ENCODE measurements around the gene MORN1. TPM values are rescaled to one million over a fixed set of nuclear protein-coding genes. Genes with fewer than 3 reads are reported as not detected.

The MORN1 gene
- polyA plus RNA-seq, 1 donor, result 10.3 TPM

GRCh38 chr1:2426540-2426939, 35.2 kb upstream of the MORN1 start:
- WGBS (ENCODE audit: insufficient coverage, low lambda C conversion rate), result no CpG with 5 or more reads among the region's 18 CpGs

GRCh38 chr1:2425892-2426291, 34.5 kb upstream of the MORN1 start:
- DNase-seq, result no peak
- Histone ChIP-seq H3K4me1 (ENCODE audit: control insufficient read depth, insufficient read depth, low read length) (peaks cover 9% of the 10 kb centered on the region), H3K27ac (ENCODE audit: low read length) (no peak overlapping the region), H3K9me3 (ENCODE audit: control insufficient read depth, low read depth, low read length) (peaks cover 24% of the 10 kb centered on the region), H3K4me3 (ENCODE audit: low read length) (no peak overlapping the region), H3K27me3 (ENCODE audit: control insufficient read depth, insufficient read depth, low read length) (peaks cover 8% of the 10 kb centered on the region), H3K36me3 (ENCODE audit: control insufficient read depth, insufficient read depth, low read length) (no peaks in the 10 kb centered on the region)
- WGBS (ENCODE audit: insufficient coverage, low lambda C conversion rate), result no CpG with 5 or more reads among the region's 11 CpGs

More at GRCh38 chr1:2426540-2426939, 35.2 kb upstream of the MORN1 start:
- H3K27ac ChIP-seq (ENCODE audit: low read length), result no peak overlapping the region
- no peak overlapping the region for H3K4me3 ChIP-seq (ENCODE audit: low read length)
- no peak for DNase-seq
- peaks cover 8% of the 10 kb centered on the region for H3K27me3 ChIP-seq (ENCODE audit: control insufficient read depth, insufficient read depth, low read length)
- no peaks in the 10 kb centered on the region for H3K36me3 ChIP-seq (ENCODE audit: control insufficient read depth, insufficient read depth, low read length)
- H3K4me1 ChIP-seq (ENCODE audit: control insufficient read depth, insufficient read depth, low read length), result peaks cover 16% of the 10 kb centered on the region
- H3K9me3 ChIP-seq (ENCODE audit: control insufficient read depth, low read depth, low read length), result peaks cover 24% of the 10 kb centered on the region

GRCh38 chr1:2422523-2422922, 31.2 kb upstream of the MORN1 start:
- peaks cover 34% of the 10 kb centered on the region for H3K27me3 ChIP-seq (ENCODE audit: control insufficient read depth, insufficient read depth, low read length)
- 100% methylated on average over 3 of the region's 4 CpGs for WGBS (ENCODE audit: insufficient coverage, low lambda C conversion rate)
- H3K27ac ChIP-seq (ENCODE audit: low read length), result no peak overlapping the region
- H3K9me3 ChIP-seq (ENCODE audit: control insufficient read depth, low read depth, low read length), result peaks cover 2% of the 10 kb centered on the region
- no peaks in the 10 kb centered on the region for H3K36me3 ChIP-seq (ENCODE audit: control insufficient read depth, insufficient read depth, low read length)
- H3K4me1 ChIP-seq (ENCODE audit: control insufficient read depth, insufficient read depth, low read length), result no peaks in the 10 kb centered on the region
- no peak for DNase-seq
- no peak overlapping the region for H3K4me3 ChIP-seq (ENCODE audit: low read length)

GRCh38 chr1:2419416-2419815, 28.1 kb upstream of the MORN1 start:
- H3K4me3 ChIP-seq (ENCODE audit: low read length), result no peak overlapping the region
- H3K27ac ChIP-seq (ENCODE audit: low read length), result no peak overlapping the region
- no peak for DNase-seq
- no peaks in the 10 kb centered on the region for H3K36me3 ChIP-seq (ENCODE audit: control insufficient read depth, insufficient read depth, low read length)
- H3K4me1 ChIP-seq (ENCODE audit: control insufficient read depth, insufficient read depth, low read length), result peaks cover 11% of the 10 kb centered on the region
- no CpG with 5 or more reads among the region's 16 CpGs for whole genome bisulfite sequencing (ENCODE audit: insufficient coverage, low lambda C conversion rate)
- peaks cover 31% of the 10 kb centered on the region for H3K27me3 ChIP-seq (ENCODE audit: control insufficient read depth, insufficient read depth, low read length)
- H3K9me3 ChIP-seq (ENCODE audit: control insufficient read depth, low read depth, low read length), result no peaks in the 10 kb centered on the region

- Histone ChIP-seq H3K27me3 (ENCODE audit: control insufficient read depth, insufficient read depth, low read length) (peaks cover 31% of the 10 kb centered on the region), H3K27ac (ENCODE audit: low read length) (no peak overlapping the region), H3K4me3 (ENCODE audit: low read length) (no peak overlapping the region), H3K4me1 (ENCODE audit: control insufficient read depth, insufficient read depth, low read length) (peaks cover 17% of the 10 kb centered on the region), H3K36me3 (ENCODE audit: control insufficient read depth, insufficient read depth, low read length) (no peaks in the 10 kb centered on the region), H3K9me3 (ENCODE audit: control insufficient read depth, low read depth, low read length) (no peaks in the 10 kb centered on the region)
- no peak for DNase-seq
- WGBS (ENCODE audit: insufficient coverage, low lambda C conversion rate), result no CpG with 5 or more reads among the region's 16 CpGs
Measured at GRCh38 chr1:2418791-2419320, 27.5 kb upstream of the MORN1 start.

GRCh38 chr1:2417833-2418225, 26.5 kb upstream of the MORN1 start:
- DNase-seq, result no peak
- Histone ChIP-seq H3K27ac (ENCODE audit: low read length) (no peak overlapping the region), H3K4me3 (ENCODE audit: low read length) (no peak overlapping the region), H3K9me3 (ENCODE audit: control insufficient read depth, low read depth, low read length) (no peaks in the 10 kb centered on the region), H3K4me1 (ENCODE audit: control insufficient read depth, insufficient read depth, low read length) (peaks cover 25% of the 10 kb centered on the region), H3K27me3 (ENCODE audit: control insufficient read depth, insufficient read depth, low read length) (peaks cover 31% of the 10 kb centered on the region), H3K36me3 (ENCODE audit: control insufficient read depth, insufficient read depth, low read length) (no peaks in the 10 kb centered on the region)
- WGBS (ENCODE audit: insufficient coverage, low lambda C conversion rate), result no CpG with 5 or more reads among the region's 14 CpGs

- no peak for DNase-seq
- Histone ChIP-seq H3K36me3 (ENCODE audit: control insufficient read depth, insufficient read depth, low read length) (no peaks in the 10 kb centered on the region), H3K4me1 (ENCODE audit: control insufficient read depth, insufficient read depth, low read length) (peaks cover 25% of the 10 kb centered on the region), H3K27ac (ENCODE audit: low read length) (no peak overlapping the region), H3K9me3 (ENCODE audit: control insufficient read depth, low read depth, low read length) (no peaks in the 10 kb centered on the region), H3K27me3 (ENCODE audit: control insufficient read depth, insufficient read depth, low read length) (peaks cover 31% of the 10 kb centered on the region), H3K4me3 (ENCODE audit: low read length) (no peak overlapping the region)
- no CpG with 5 or more reads among the region's 13 CpGs for WGBS (ENCODE audit: insufficient coverage, low lambda C conversion rate)
Measured at GRCh38 chr1:2417083-2417832, 25.9 kb upstream of the MORN1 start.

GRCh38 chr1:2416403-2416802, 25.0 kb upstream of the MORN1 start:
- Histone ChIP-seq H3K4me3 (ENCODE audit: low read length) (no peak overlapping the region), H3K27ac (ENCODE audit: low read length) (no peak overlapping the region), H3K4me1 (ENCODE audit: control insufficient read depth, insufficient read depth, low read length) (peaks cover 30% of the 10 kb centered on the region), H3K9me3 (ENCODE audit: control insufficient read depth, low read depth, low read length) (peaks cover 5% of the 10 kb centered on the region), H3K27me3 (ENCODE audit: control insufficient read depth, insufficient read depth, low read length) (peaks cover 31% of the 10 kb centered on the region), H3K36me3 (ENCODE audit: control insufficient read depth, insufficient read depth, low read length) (no peaks in the 10 kb centered on the region)
- peak; percentile 44 to 71 for DNase-seq
- WGBS (ENCODE audit: insufficient coverage, low lambda C conversion rate), result no CpG with 5 or more reads among the region's 12 CpGs

- Histone ChIP-seq H3K9me3 (ENCODE audit: control insufficient read depth, low read depth, low read length) (peaks cover 5% of the 10 kb centered on the region), H3K4me3 (ENCODE audit: low read length) (no peak overlapping the region), H3K27me3 (ENCODE audit: control insufficient read depth, insufficient read depth, low read length) (peaks cover 31% of the 10 kb centered on the region), H3K36me3 (ENCODE audit: control insufficient read depth, insufficient read depth, low read length) (no peaks in the 10 kb centered on the region), H3K4me1 (ENCODE audit: control insufficient read depth, insufficient read depth, low read length) (peaks cover 32% of the 10 kb centered on the region), H3K27ac (ENCODE audit: low read length) (no peak overlapping the region)
- DNase-seq, result peak; percentile 31 to 50
- no CpG with 5 or more reads among the region's 19 CpGs for WGBS (ENCODE audit: insufficient coverage, low lambda C conversion rate)
Measured at GRCh38 chr1:2415801-2416208, 24.5 kb upstream of the MORN1 start.

- peaks cover 2% of the 10 kb centered on the region for H3K36me3 ChIP-seq (ENCODE audit: control insufficient read depth, insufficient read depth, low read length)
- peaks cover 5% of the 10 kb centered on the region for H3K9me3 ChIP-seq (ENCODE audit: control insufficient read depth, low read depth, low read length)
- no CpG with 5 or more reads among the region's 11 CpGs for WGBS (ENCODE audit: insufficient coverage, low lambda C conversion rate)
- H3K27ac ChIP-seq (ENCODE audit: low read length), result no peak overlapping the region
- H3K27me3 ChIP-seq (ENCODE audit: control insufficient read depth, insufficient read depth, low read length), result peaks cover 31% of the 10 kb centered on the region
- no peak overlapping the region for H3K4me3 ChIP-seq (ENCODE audit: low read length)
- H3K4me1 ChIP-seq (ENCODE audit: control insufficient read depth, insufficient read depth, low read length), result peaks cover 32% of the 10 kb centered on the region
- DNase-seq, result no peak
Measured at GRCh38 chr1:2415337-2415736, 24.0 kb upstream of the MORN1 start.

All from large intestine (tissue), 3 donors.